Suprapubic skin (tissue), 4 donors: Measurements from ENCODE around the gene ZFR. TPM values are rescaled to one million over a fixed set of nuclear protein-coding genes. Genes with fewer than 3 reads are reported as not detected.

Source experiments
- DNase-seq, 2 donors: peaks; one replicate each; pipeline ENCODE4 v3.0.0-alpha.2; 2019; ENCODE audit warnings: low spot score in 2 of 2
- H3K27ac ChIP-seq: fragments of 200-600 bp; sonication (generic); one replicate; pipeline ENCODE4 v1.5.1; 2019
- H3K27me3 ChIP-seq: fragments of 200-600 bp; sonication (generic); one replicate; pipeline ENCODE4 v1.5.1; 2019
- H3K36me3 ChIP-seq: fragments of 200-600 bp; sonication (generic); one replicate; pipeline ENCODE4 v1.5.1; 2019
- H3K4me1 ChIP-seq: fragments of 200-600 bp; sonication (generic); one replicate; pipeline ENCODE4 v1.5.1; 2019
- H3K4me3 ChIP-seq: fragments of 200-600 bp; sonication (generic); one replicate; pipeline ENCODE4 v1.5.1; 2019; ENCODE audit warnings: mild to moderate bottlenecking
- H3K9me3 ChIP-seq: fragments of 200-600 bp; sonication (generic); one replicate; pipeline ENCODE4 v1.5.1; 2019
- EP300 ChIP-seq: sonication (generic); formaldehyde crosslinking; IDR thresholded peaks from one replicate; pipeline ENCODE4 v1.6.1; 2017; ENCODE audit warnings: antibody characterized with exemption
- POLR2A ChIP-seq, 2 donors: fragments of 450-650 bp; IDR thresholded peaks; one replicate each; pipeline ENCODE4 v1.6.1; 2017; ENCODE audit warnings: antibody characterized with exemption in 2 of 2, mild to moderate bottlenecking in 2 of 2, moderate library complexity in 2 of 2
- POLR2AphosphoS5 ChIP-seq, 3 donors: sonication (generic); formaldehyde crosslinking; IDR thresholded peaks; one replicate each; pipeline ENCODE4 v1.6.1; 2017; ENCODE audit warnings: antibody characterized with exemption in 3 of 3
- WGBS: methylation state at CpG from one replicate; pipeline ENCODE4 v1.1.5; 2018; 5-methylcytosine and 5-hydroxymethylcytosine counted together
- total RNA-seq, 4 donors: library from RNA; depleted of rRNA; stranded (reverse); fragments of >200 nt; gene quantifications; one replicate each; pipeline ENCODE4 v1.1.0, GENCODE V29; 2016
- TF ChIP-seq, protein P1 (sequence below), 2 donors: fragments of 200-600 bp in 1 of 2; fragments of 450-650 bp in 1 of 2; sonication (generic) in 1 of 2; IDR thresholded peaks; one replicate each; pipeline ENCODE4 v1.5.1; 2016 to 2019; ENCODE audit warnings: antibody characterized with exemption in 2 of 2, mild to moderate bottlenecking in 1 of 2, moderate library complexity in 1 of 2

ZFR gene
- total RNA-seq, 4 donors from 2014 or later: 49.0 to 66.8 (median 54.1) TPM

DNA sequence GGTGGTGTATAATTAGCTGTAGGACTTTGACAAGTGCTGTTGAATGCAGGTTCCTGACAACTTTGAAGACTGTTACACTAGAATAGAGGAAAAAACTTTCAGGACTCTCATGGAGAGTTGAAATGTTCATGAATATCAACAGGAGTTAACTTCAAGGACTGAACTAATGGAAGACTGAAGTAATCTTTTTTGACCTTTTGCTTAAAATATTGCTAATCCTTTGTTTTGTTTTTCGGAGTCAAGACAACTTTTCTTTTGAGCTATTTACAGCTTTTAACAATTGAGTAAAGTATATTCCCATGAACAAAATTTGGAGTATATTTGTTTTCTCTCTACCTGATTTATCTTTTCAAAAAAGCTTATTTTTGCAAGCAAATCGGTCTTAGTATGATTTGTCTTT lies 97.7 kb downstream of the ZFR start:
- Histone ChIP-seq H3K36me3 (no peaks in the 10 kb centered on the region), H3K4me1 (no peaks in the 10 kb centered on the region), H3K9me3 (no peaks in the 10 kb centered on the region), H3K27ac (no peak overlapping the region), H3K4me3 (no peak overlapping the region), H3K27me3 (no peaks in the 10 kb centered on the region)
- WGBS: 59% methylated on average over 2 of the region's 2 CpGs
- no peak for DNase-seq
- TF ChIP-seq POLR2A (IDR thresholded peaks at IDR 0.05) (no peak), POLR2AphosphoS5 (IDR thresholded peaks at IDR 0.05) (no peak), EP300 (no peak)
- TF ChIP-seq, protein P1, sequence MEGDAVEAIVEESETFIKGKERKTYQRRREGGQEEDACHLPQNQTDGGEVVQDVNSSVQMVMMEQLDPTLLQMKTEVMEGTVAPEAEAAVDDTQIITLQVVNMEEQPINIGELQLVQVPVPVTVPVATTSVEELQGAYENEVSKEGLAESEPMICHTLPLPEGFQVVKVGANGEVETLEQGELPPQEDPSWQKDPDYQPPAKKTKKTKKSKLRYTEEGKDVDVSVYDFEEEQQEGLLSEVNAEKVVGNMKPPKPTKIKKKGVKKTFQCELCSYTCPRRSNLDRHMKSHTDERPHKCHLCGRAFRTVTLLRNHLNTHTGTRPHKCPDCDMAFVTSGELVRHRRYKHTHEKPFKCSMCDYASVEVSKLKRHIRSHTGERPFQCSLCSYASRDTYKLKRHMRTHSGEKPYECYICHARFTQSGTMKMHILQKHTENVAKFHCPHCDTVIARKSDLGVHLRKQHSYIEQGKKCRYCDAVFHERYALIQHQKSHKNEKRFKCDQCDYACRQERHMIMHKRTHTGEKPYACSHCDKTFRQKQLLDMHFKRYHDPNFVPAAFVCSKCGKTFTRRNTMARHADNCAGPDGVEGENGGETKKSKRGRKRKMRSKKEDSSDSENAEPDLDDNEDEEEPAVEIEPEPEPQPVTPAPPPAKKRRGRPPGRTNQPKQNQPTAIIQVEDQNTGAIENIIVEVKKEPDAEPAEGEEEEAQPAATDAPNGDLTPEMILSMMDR (IDR thresholded peaks at IDR 0.05): no peak

DNA sequence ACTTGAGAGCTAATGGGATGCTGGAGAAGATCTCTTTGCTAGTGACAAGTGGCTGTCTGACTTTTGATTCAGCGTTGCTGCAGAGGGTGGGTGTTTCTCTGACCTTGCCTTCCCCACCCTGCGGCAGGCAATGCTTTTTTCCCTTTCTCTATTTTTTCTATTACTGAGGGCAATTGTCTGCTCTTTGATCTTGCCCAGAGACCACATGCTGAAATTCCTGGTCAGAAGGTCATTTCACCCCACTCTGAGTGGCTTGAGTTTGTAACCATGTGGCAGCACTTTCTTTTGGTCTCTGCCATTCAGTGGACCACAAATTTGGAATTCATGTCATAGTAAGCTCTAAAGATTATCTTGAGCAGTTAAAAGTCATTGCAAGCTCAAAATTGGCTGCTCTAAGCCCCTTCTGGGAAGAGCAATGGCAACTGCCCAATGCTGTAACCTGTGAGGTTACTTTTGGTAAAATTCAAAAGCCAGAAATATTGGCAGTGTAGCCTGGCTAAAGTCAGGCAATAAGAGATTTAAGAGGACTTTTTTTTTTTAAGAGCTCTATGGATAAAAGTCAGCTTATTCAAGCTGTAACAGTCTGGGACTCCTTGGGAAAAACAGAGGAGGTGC lies 101.4 kb downstream of the ZFR start:
- 63% methylated on average over 2 of the region's 2 CpGs for WGBS
- TF ChIP-seq POLR2AphosphoS5 (IDR thresholded peaks at IDR 0.05) (no peak), POLR2A (IDR thresholded peaks at IDR 0.05) (no peak), EP300 (no peak)
- TF ChIP-seq, protein P1 (IDR thresholded peaks at IDR 0.05): no peak
- no peak for DNase-seq
- no peaks in the 10 kb centered on the region for H3K4me1 ChIP-seq
- no peak overlapping the region for H3K4me3 ChIP-seq
- H3K36me3 ChIP-seq: no peaks in the 10 kb centered on the region
- no peak overlapping the region for H3K27ac ChIP-seq
- H3K27me3 ChIP-seq: no peaks in the 10 kb centered on the region
- peaks cover 8% of the 10 kb centered on the region for H3K9me3 ChIP-seq

DNA sequence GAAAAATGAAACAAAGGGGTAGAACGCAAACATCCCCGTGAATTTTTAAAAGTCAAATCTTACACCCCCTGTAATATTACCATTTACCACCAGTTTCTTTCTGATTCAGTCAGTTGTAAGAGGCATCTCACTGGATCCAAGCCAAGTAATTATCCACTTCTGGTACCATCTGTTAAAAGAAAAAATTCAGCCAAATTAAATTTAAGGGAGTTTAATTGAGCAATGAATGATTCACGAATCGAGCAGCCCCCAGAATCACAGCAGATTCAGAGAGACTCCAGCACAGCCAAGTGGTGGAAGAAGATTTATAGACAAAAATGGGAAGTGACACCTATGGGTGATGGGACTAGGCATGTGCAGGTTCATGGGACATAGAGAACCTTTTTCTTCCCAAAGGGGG lies 101.9 kb downstream of the ZFR start:
- peaks cover 8% of the 10 kb centered on the region for H3K9me3 ChIP-seq
- DNase-seq: no peak
- no peak overlapping the region for H3K4me3 ChIP-seq
- no peak overlapping the region for H3K27ac ChIP-seq
- 45% methylated on average over 4 of the region's 4 CpGs for WGBS
- no peaks in the 10 kb centered on the region for H3K4me1 ChIP-seq
- TF ChIP-seq POLR2A (IDR thresholded peaks at IDR 0.05) (no peak), POLR2AphosphoS5 (IDR thresholded peaks at IDR 0.05) (no peak), EP300 (no peak)
- TF ChIP-seq, protein P1 (IDR thresholded peaks at IDR 0.05): no peak
- no peaks in the 10 kb centered on the region for H3K27me3 ChIP-seq
- no peaks in the 10 kb centered on the region for H3K36me3 ChIP-seq

DNA sequence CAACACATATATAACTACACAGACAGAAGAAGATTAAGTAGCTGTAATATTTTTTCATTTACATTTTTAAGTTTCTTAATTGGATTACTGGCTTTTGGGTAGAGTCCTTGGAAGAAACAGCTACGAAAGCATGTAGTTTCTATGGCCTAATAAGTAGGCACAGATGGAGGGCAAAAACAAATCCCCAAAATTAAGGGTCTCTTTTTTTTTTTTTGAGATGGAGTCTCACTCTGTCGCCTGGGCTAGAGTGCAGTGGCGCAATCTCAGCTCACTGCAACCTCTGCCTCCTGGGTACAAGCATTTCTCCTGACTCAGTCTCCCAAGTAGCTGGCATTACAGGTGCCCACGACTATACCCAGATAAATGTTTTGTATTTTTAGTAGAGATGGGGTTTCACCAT lies 104.7 kb downstream of the ZFR start:
- no peak overlapping the region for H3K27ac ChIP-seq
- TF ChIP-seq EP300 (no peak), POLR2A (IDR thresholded peaks at IDR 0.05) (no peak), POLR2AphosphoS5 (IDR thresholded peaks at IDR 0.05) (no peak)
- TF ChIP-seq, protein P1 (IDR thresholded peaks at IDR 0.05): no peak
- no peaks in the 10 kb centered on the region for H3K4me1 ChIP-seq
- H3K9me3 ChIP-seq: peaks cover 8% of the 10 kb centered on the region
- no peak overlapping the region for H3K4me3 ChIP-seq
- WGBS: 71% methylated on average over 4 of the region's 4 CpGs
- DNase-seq: no peak
- no peaks in the 10 kb centered on the region for H3K36me3 ChIP-seq
- H3K27me3 ChIP-seq: no peaks in the 10 kb centered on the region

DNA sequence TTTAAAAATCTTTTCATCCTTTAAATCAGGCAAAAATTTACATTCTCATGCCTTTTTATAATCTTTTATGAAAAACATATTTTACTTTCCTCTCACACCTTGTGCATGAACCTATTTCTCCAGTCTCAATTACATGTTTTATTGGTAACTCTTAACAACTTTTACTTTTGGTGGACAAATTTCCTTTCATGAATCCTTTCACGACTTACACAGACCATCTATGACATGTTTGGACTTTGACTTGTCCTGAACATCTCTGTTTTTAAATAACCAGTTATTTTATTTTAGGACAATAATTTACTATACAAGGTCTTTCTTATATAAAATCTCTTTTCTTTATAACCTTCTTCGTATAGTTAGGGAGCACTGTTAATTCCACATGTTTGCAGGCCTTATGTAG lies 105.3 kb downstream of the ZFR start:
- 83% methylated on average over 2 of the region's 2 CpGs for WGBS
- Histone ChIP-seq H3K4me3 (no peak overlapping the region), H3K9me3 (peaks cover 8% of the 10 kb centered on the region), H3K27ac (no peak overlapping the region), H3K4me1 (no peaks in the 10 kb centered on the region), H3K27me3 (no peaks in the 10 kb centered on the region), H3K36me3 (no peaks in the 10 kb centered on the region)
- TF ChIP-seq POLR2A (IDR thresholded peaks at IDR 0.05): no peak
- TF ChIP-seq EP300: no peak
- no peak for TF ChIP-seq POLR2AphosphoS5 (IDR thresholded peaks at IDR 0.05)
- TF ChIP-seq, protein P1 (IDR thresholded peaks at IDR 0.05): no peak
- no peak for DNase-seq
